ENCODE measurements around the gene SAP30BP.
A peak's percentile ranks its signal among the peaks of the same experiment; 100 is the strongest.

SAP30BP gene

DNA sequence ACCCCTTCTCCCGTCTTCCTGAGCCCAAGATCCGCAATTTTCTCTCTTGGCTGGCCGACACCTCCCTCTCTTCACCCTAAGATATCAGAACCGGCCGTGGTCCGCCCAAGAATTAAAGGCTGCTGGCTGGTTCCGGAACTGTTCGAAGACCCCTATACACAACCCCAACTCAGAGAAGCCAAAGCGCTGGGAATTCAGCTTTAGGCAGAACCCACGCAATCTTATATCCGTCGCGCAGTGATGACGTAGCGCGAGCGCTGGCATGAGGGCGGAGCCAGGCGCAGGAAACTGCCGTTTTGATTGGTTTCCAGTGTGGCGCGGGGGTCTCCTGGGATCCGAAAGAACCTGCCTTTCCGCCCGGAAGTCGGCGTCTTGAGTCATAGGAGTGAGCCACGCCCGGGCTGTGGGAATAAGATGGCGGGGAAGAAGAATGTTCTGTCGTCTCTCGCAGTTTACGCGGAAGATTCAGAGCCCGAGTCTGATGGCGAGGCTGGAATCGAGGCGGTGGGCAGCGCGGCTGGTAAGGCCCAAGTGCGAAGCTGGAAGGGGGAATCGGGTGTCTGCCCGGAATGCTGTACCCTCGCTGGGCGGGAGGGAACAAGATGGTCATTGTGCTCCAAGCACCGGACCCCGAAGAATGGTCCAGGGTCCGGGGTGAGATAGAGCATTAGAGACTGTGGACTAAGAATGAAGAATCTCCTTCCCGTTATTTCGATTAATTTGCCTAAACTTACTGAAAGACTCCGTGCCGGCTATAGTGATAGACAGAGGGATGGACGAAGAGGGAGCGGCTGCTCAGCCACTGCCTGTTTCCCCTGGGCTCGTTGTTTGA lies at the start of gene SAP30BP, which contains the start of gene RECQL5:
TSS of gene SAP30BP (plus strand) at position 380 of the 832 bp plus-strand sequence. CDS start at position 415, 35 bp downstream.
TSS of gene RECQL5 (minus strand) at position 196 of the 832 bp plus-strand sequence. CDS start 597 bp downstream, outside the sequence.
- Mint-ChIP-seq H3K9me3 (no peaks in the 10 kb centered on the region), H3K27me3 (ENCODE audit: low read depth) (no peaks in the 10 kb centered on the region), H3K36me3 (ENCODE audit: low read depth) (peaks cover 27% of the 10 kb centered on the region), H3K4me3 (peak within 1 kb of the TSS; percentile 63), H3K27ac (peak within 1 kb of the TSS; percentile 13), H3K4me1 (ENCODE audit: low read depth) (peaks cover 16% of the 10 kb centered on the region)

DNA sequence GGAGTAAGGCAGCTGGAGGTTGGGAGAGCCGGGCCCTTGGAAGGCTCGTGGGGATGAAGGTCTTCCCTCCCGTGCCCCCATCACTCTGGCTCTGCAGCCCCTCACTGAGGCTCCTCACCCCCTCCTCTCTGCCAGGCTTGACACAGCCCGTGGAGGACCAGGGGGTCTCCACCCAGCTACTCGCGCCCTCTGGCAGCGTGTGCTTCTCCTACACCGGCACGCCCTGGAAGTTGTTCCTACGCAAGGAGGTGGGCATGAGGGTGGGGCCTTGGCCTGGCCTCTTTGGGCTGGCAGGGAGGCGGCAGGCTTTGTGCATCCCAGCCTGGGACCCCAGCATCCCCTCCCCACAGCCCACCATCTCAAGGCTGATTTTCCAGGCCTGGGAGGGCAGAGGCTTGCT lies 49.5 kb upstream of the SAP30BP start:
- H3K27ac Mint-ChIP-seq, result no peak overlapping the region
- H3K27me3 Mint-ChIP-seq (ENCODE audit: low read depth), result no peaks in the 10 kb centered on the region
- H3K4me1 Mint-ChIP-seq (ENCODE audit: low read depth), result no peaks in the 10 kb centered on the region
- no peak overlapping the region for H3K4me3 Mint-ChIP-seq
- H3K36me3 Mint-ChIP-seq (ENCODE audit: low read depth), result no peaks in the 10 kb centered on the region
- no peaks in the 10 kb centered on the region for H3K9me3 Mint-ChIP-seq

DNA sequence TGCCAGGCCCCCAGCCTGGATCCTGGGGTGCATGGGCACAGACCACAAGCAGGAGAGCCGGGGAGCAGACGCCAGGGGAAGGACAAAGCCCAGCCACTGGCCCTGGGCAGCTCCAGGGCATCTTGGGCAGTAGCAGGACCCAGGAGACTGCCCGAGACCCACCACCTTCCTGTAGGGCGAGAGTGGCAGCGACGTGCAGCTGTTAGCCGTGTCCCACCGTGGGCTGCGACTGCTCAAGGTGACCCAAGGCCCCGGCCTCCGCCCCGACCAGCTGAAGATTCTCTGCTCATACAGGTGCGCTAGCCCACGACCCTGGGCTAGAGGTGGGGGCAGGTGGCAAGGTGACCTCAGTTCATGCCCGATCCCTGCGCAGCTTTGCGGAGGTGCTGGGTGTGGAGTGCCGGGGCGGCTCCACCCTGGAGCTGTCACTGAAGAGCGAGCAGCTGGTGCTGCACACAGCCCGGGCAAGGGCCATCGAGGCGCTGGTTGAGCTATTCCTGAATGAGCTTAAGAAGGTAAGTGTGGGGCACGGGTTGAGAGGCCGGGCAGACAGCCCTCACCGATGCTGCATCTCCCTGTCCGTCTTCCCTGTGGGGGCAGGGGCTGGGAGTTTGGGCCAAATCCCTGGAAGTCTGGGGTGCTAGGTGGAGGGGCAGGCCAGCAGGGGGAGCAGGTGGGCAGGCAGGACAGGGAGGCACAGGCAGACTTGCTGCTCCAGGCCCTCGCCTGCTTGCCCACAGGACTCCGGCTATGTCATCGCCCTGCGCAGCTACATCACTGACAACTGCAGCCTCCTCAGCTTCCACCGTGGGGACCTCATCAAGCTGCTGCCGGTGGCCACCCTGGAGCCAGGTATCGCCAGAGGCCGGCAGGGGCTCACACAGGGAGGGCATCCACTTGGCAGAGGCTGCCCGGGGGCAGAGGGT lies 47.4 kb upstream of the SAP30BP start:
- Mint-ChIP-seq H3K27ac (no peak overlapping the region), H3K9me3 (no peaks in the 10 kb centered on the region)

DNA sequence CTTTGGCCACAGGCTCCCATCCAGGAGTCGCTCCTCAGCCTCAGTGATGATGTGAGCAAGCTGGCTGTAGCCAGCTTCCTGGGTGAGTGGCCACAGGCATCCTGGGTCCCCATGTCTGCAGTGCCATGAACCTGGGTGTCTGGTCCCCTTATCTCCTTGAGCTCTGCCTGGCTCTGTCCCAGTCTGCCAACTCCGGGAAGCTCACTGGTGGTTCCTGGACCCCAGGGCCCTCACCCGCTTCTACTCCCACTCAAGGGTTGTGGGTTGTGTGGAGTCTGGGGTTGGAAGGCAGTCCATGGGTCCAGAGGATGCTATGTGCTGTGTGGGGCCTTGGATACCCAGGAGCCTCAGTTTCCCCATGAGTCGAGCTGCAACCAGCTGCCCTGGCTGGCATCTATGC lies 45.6 kb upstream of the SAP30BP start:
- Mint-ChIP-seq H3K9me3 (no peaks in the 10 kb centered on the region), H3K4me3 (no peak overlapping the region), H3K27ac (no peak overlapping the region), H3K36me3 (ENCODE audit: low read depth) (no peaks in the 10 kb centered on the region), H3K4me1 (ENCODE audit: low read depth) (no peaks in the 10 kb centered on the region), H3K27me3 (ENCODE audit: low read depth) (no peaks in the 10 kb centered on the region)

More for the DNA sequence above, 47.4 kb upstream of the SAP30BP start:
- Mint-ChIP-seq H3K4me1 (ENCODE audit: low read depth) (no peaks in the 10 kb centered on the region), H3K36me3 (ENCODE audit: low read depth) (no peaks in the 10 kb centered on the region), H3K27me3 (ENCODE audit: low read depth) (no peaks in the 10 kb centered on the region), H3K4me3 (no peak overlapping the region)

DNA sequence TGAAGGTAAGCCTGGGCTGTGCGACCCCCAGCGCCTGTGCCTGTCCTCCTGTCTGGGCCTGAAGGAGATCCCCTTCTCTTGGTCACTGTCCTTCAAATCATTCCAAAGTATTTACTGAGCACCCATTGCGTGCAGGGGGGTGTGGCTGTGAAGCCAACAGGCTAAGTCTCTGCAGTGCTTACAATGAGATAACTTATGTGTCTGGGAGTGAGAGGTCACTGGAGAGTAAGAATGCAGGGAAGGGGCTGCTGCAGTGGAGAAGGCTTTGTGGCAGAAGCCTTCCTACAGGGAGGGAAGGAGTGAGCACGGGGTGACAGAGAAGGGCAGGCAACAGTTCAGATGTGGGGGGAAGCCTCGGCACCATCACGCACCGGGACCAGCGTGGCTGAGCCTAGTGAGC lies 45.1 kb upstream of the SAP30BP start:
- Mint-ChIP-seq H3K36me3 (ENCODE audit: low read depth) (no peaks in the 10 kb centered on the region), H3K27ac (no peak overlapping the region), H3K27me3 (ENCODE audit: low read depth) (no peaks in the 10 kb centered on the region), H3K4me3 (no peak overlapping the region), H3K9me3 (no peaks in the 10 kb centered on the region), H3K4me1 (ENCODE audit: low read depth) (no peaks in the 10 kb centered on the region)

DNA sequence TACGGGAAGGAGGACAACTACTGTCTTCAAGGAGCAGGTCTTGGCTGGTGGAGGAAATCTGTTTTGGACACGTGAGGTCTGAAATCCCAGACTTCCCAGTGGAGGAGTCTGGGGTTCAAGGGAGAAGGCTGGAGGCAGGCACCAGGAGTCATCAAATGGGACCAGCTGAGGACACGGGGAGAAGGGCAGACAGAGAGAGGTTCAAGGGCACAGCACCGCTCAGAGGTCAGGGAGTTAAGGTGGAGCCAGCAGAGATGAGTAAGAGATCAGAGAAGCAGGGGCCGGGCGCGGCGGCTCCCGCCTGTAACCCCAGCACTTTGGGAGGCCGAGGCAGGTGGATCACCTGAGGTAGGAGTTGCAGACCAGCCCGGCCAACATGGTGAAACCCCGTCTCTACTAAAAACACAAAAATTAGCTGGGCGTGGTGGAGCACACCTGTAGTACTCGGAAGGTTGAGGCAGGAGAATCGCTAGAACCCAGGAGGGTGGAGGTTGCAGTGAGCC lies 44.3 kb upstream of the SAP30BP start:
- Mint-ChIP-seq H3K4me1 (ENCODE audit: low read depth) (no peaks in the 10 kb centered on the region), H3K36me3 (ENCODE audit: low read depth) (no peaks in the 10 kb centered on the region), H3K27me3 (ENCODE audit: low read depth) (no peaks in the 10 kb centered on the region), H3K27ac (no peak overlapping the region), H3K9me3 (no peaks in the 10 kb centered on the region), H3K4me3 (no peak overlapping the region)

DNA sequence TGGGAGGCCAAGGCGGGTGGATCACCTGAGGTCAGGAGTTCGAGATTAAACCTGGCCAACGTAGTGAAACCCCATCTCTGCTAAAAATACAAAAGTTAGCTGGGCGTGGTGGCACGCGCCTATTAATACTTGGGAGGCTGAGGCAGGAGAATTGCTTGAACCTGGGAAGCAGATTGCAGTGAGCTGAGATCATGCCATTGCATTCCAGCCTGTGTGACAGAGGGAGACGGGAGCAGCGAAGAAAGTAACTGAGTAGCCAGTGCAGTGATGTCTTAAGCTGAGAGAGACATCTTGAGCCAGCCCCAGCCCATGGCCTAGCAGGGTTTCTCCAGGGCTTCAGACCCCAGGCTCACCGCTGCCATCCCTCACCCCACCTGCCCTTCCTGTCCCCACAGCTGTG lies 43.8 kb upstream of the SAP30BP start:
- Mint-ChIP-seq H3K9me3 (no peaks in the 10 kb centered on the region), H3K4me3 (no peak overlapping the region), H3K4me1 (ENCODE audit: low read depth) (no peaks in the 10 kb centered on the region), H3K36me3 (ENCODE audit: low read depth) (no peaks in the 10 kb centered on the region), H3K27me3 (ENCODE audit: low read depth) (no peaks in the 10 kb centered on the region), H3K27ac (no peak overlapping the region)

DNA sequence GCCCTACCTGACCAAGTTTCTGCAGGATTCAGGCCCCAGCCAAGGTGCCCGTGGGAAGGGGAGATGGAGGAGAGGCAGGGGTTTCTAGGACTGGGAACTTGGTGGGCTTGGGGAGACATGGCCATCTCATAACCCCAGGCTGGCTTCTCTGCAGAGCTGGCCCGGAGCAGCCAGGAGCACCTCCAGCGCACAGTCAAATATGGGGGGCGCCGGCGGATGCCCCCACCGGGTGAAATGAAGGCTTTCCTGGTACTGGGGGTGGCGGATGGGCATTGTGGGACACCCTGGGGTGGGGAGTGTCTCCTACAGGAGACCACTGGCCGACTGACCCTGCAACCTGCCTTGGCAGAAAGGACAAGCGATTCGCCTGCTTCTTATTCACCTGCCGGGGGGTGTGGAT lies 43.1 kb upstream of the SAP30BP start:
- Mint-ChIP-seq H3K4me1 (ENCODE audit: low read depth) (no peaks in the 10 kb centered on the region), H3K36me3 (ENCODE audit: low read depth) (no peaks in the 10 kb centered on the region), H3K9me3 (no peaks in the 10 kb centered on the region), H3K27me3 (ENCODE audit: low read depth) (no peaks in the 10 kb centered on the region), H3K27ac (no peak overlapping the region), H3K4me3 (no peak overlapping the region)

DNA sequence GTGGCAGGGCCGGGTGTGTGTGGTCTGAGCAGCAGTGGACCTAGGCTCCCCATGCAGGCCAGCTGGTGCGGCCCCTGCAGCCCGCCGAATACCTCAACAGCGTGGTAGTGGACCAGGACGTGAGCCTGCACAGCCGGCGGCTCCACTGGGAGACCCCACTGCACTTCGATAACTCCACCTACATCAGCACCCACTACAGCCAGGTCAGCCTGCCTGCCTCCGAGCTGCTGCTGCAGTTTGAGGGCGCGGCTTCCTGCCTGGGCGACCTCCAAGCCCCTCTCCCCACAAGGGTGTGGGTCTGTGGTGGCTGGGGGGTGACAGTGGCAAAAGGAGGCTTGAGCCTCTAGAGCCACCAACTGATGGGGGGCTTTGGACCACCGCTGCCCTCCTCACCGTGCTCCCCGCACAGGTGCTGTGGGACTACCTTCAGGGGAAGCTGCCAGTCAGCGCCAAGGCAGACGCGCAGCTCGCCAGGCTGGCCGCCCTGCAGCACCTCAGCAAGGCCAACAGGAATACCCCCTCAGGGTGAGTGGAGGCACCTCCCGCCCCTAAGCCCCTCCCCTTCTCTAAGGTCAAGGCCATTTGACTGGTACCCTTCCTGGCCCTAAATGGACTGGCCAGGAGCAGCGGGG lies 42.3 kb upstream of the SAP30BP start:
- Mint-ChIP-seq H3K4me3 (no peak overlapping the region), H3K36me3 (ENCODE audit: low read depth) (no peaks in the 10 kb centered on the region), H3K27ac (no peak overlapping the region), H3K9me3 (no peaks in the 10 kb centered on the region), H3K27me3 (ENCODE audit: low read depth) (no peaks in the 10 kb centered on the region), H3K4me1 (ENCODE audit: low read depth) (no peaks in the 10 kb centered on the region)

DNA sequence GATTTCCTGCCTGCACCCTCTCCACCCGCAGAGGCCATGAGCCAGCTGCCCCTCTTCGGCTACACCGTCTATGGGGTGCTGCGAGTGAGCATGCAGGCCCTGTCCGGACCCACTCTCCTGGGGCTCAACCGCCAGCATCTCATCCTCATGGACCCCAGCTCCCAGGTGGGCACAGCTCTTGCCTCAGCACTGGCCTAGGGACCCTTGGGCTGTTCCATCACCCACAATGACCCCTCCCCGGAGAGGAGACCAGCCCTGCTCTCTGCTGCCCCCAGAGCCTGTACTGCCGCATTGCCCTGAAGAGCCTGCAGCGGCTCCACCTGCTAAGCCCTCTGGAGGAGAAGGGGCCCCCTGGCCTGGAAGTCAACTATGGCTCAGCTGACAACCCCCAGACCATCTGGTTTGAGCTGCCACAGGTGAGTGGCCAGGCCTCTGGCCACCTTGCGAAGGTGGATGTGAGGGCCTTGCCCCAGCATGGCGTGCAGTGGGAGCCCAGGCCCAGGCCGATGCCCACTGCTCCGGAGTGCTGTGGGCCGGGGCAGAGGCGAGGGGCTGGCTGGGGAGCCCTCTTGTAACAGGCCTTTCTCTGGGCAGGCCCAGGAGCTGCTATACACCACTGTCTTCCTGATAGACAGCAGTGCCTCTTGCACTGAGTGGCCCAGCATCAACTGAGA lies 41.2 kb upstream of the SAP30BP start:
- no peaks in the 10 kb centered on the region for H3K27me3 Mint-ChIP-seq (ENCODE audit: low read depth)

DNA sequence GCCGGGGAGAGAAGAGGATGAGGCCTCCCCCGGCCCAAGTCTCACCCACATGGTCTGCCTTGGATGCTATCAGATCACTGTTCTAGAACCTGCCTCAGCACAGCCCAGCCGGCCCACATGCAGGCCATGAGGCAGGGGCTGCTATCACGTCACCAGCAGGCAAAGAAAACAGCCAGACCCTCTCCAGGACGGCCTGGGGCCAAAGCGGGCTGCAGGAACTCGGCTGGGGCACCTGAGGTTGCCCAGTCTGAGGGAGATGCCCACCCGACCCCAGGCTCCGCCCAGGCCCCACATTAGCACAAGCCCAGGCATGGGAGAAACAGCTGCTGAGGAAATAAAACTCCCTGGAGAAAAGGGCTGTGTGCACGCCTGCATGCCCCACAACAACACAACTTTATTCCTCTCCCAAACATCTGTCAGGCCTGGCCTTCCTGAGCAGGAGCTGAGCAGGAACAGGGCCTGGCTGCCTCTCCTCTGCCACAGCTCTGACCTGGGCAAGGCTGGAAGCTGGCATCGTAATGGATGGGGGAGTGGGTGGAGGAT lies 40.6 kb upstream of the SAP30BP start:
- H3K27ac Mint-ChIP-seq, result no peak overlapping the region
- no peaks in the 10 kb centered on the region for H3K27me3 Mint-ChIP-seq (ENCODE audit: low read depth)
- H3K4me1 Mint-ChIP-seq (ENCODE audit: low read depth), result no peaks in the 10 kb centered on the region
- no peaks in the 10 kb centered on the region for H3K9me3 Mint-ChIP-seq
- no peak overlapping the region for H3K4me3 Mint-ChIP-seq
- H3K36me3 Mint-ChIP-seq (ENCODE audit: low read depth), result no peaks in the 10 kb centered on the region

More for the DNA sequence above, 41.2 kb upstream of the SAP30BP start:
- no peak overlapping the region for H3K27ac Mint-ChIP-seq
- no peaks in the 10 kb centered on the region for H3K4me1 Mint-ChIP-seq (ENCODE audit: low read depth)
- no peaks in the 10 kb centered on the region for H3K36me3 Mint-ChIP-seq (ENCODE audit: low read depth)
- H3K9me3 Mint-ChIP-seq, result no peaks in the 10 kb centered on the region
- H3K4me3 Mint-ChIP-seq, result no peak overlapping the region

DNA sequence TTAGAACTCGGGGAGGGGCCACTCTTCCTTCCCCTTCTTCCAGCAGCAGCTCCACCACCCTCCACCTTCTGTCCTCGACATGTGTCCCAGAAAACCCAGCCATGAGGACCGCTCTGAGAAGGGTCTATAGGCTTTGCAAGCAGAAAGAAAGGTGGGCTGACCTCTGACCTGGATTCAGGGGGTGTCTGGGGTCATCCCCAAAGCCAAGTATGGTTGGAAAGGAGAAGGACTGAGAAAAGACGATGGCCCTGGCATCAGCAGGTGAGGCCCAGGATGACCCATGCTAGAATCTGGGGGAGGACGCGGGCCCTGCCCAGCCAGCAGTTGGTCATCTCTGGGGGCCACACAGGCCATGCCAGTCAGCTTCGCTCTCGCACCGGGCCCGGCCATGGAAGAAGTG lies 40.0 kb upstream of the SAP30BP start:
- H3K4me1 Mint-ChIP-seq (ENCODE audit: low read depth), result no peaks in the 10 kb centered on the region
- H3K27me3 Mint-ChIP-seq (ENCODE audit: low read depth), result no peaks in the 10 kb centered on the region
- H3K9me3 Mint-ChIP-seq, result no peaks in the 10 kb centered on the region
- no peak overlapping the region for H3K4me3 Mint-ChIP-seq
- no peak overlapping the region for H3K27ac Mint-ChIP-seq
- H3K36me3 Mint-ChIP-seq (ENCODE audit: low read depth), result no peaks in the 10 kb centered on the region

DNA sequence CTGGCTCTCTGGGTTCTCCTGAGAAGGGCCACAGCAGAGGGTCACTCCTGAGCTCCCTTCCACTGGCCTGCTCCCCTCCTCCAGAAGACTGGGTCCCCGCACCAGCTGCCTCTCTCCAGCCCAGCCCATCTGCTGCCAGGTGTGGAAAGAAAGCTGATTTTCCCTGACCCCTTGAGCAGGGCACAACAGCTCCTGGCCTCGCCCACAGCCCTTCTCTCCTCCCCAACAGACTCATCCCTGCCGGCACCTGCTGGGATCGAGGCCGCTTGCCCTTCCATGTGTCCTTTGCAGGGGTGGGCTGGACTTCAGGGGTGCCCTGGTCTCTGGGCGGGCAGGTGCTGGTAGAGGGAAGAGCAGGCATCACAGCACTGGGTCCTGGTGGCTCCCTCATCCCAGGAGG lies 38.7 kb upstream of the SAP30BP start:
- Mint-ChIP-seq H3K27ac (no peak overlapping the region), H3K4me1 (ENCODE audit: low read depth) (no peaks in the 10 kb centered on the region), H3K4me3 (no peak overlapping the region), H3K9me3 (no peaks in the 10 kb centered on the region), H3K27me3 (ENCODE audit: low read depth) (no peaks in the 10 kb centered on the region), H3K36me3 (ENCODE audit: low read depth) (no peaks in the 10 kb centered on the region)

DNA sequence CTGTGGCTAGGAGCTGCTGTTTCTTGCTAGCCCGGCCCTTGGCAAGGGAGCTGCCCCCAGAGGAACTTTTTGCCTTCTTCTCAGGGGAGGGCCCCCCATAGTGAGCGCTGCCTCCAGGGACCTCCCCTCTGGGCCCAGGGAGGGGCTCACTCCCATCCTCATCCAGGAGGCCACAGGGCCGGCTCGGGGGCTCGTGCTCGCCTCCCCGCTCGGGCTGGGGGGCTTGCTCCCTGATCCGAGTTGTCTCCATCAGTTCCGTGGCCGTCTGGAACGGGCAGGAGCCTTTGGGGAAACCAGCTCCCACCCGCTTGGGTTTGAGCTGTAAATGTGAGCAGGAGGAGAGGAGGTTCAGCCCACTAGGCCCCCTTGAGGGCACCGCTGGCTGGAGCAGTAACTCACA lies 38.0 kb upstream of the SAP30BP start:
- H3K4me1 Mint-ChIP-seq (ENCODE audit: low read depth), result no peaks in the 10 kb centered on the region
- H3K9me3 Mint-ChIP-seq, result no peaks in the 10 kb centered on the region
- no peak overlapping the region for H3K27ac Mint-ChIP-seq
- no peaks in the 10 kb centered on the region for H3K27me3 Mint-ChIP-seq (ENCODE audit: low read depth)
- H3K4me3 Mint-ChIP-seq, result no peak overlapping the region
- H3K36me3 Mint-ChIP-seq (ENCODE audit: low read depth), result no peaks in the 10 kb centered on the region
